HL-60/S4 (cell line): ENCODE results near the gene SPATA9.

ENCODE experiments used
- in situ Hi-C: fragments of 300-500 bp; cut with MboI; formaldehyde crosslinking; loops from 2 replicates; pipeline ENCODE4 v1.14.3; 2022; ENCODE audit warnings: low sequenced_read_pairs

SPATA9 gene

GRCh38 chr5:95647886-95648860, 34.6 kb downstream of the SPATA9 start:
- in situ Hi-C loops: loop anchor here (25.0 kb wide), 1 partner anchor 689 kb away; no protein-coding TSS in a partner anchor

GRCh38 chr5:95646569-95647431, 36.0 kb downstream of the SPATA9 start, which contains the start of gene RFESD:
Gene RFESD, plus strand, starts transcription at chr5:95646777. Its CDS starts 5,495 bp downstream, at chr5:95652272.
- in situ Hi-C loops: loop anchor here (25.0 kb wide), 1 partner anchor 691 kb away; no protein-coding TSS in a partner anchor

GRCh38 chr5:95646226-95646568, 36.6 kb downstream of the SPATA9 start:
- in situ Hi-C loops: loop anchor here (25.0 kb wide), 1 partner anchor 691 kb away; no protein-coding TSS in a partner anchor

DNA sequence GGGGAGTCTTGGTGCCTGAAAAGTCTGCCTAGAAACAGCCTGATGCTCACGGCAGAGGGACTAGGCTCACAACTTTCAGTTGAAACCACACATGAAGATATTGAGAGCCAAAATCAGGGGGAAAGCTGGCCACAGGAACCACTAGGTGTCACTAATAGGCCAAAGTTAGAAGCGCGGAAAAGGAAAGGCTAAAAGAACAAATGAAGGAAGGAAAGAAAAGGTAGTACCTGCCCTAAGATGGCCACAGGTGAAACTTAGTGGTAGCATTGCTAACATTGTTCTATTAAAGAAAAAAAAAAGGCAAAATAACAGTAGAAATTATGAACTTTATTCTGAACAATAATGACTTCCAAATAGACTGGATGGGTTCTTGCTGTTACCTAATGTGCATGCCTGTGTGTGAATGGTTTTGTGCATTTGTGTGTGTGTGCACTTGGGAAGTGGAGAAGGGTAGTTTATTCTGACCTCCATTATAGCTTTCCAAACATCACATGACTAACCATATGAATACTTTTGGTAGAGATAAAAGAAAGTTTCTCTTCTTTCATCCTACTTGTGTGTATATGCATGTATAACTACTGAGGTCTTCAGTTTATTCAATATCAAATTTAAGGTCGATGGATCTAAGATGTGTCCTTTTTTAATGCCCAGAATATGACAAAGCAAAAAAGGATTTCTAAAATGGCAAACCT, 38.3 kb downstream of the SPATA9 start:
- in situ Hi-C loops: loop anchor here (25.0 kb wide), 1 partner anchor 693 kb away; no protein-coding TSS in a partner anchor

GRCh38 chr5:95643152-95643551, 39.6 kb downstream of the SPATA9 start:
- in situ Hi-C loops: loop anchor here (25.0 kb wide), 1 partner anchor 694 kb away; no protein-coding TSS in a partner anchor

DNA sequence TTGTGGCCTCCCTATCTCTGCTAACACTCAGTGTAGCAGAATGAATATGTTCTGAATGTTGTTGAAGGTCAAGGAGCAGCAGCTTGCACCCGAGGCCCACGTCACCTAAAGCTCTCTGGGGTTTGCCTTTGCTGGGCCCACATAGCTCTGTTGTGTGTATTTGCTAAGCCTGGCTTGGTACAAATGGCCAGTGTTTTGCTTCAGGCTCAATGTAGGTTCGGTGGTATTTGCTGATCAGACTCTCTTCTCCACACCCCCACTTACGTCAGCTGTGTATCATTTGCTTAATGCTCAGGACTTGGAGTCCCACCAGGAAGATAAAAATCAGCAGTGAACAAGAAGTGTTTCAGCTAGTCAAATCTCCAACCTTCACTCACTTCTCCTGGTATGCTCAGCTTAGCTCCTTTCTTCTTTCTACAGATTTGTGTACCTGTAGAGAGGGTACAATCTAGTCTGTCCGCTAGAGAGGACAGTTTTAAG, 41.0 kb downstream of the SPATA9 start:
- in situ Hi-C loops: loop anchor here (25.0 kb wide), 1 partner anchor 696 kb away; no protein-coding TSS in a partner anchor

DNA sequence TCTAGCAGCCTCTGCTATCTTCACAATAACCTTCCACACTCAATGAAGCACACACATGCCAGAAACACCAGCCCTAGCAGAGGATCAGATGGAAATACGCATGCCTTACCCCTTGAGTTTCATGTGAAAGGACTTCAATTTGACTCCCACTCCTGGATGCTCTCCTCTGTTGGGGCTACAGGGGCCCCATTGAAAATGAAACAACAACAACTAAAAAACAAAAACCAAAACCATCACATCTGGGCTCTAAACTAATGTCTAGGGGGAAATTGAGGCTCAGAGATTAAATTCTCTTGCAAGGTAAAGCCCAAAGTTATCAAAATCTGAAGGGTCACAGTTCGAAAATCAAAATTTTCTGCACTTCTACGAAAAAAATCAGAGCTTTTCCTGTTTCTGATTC, 44.2 kb downstream of the SPATA9 start:
- in situ Hi-C loops: loop anchor here (25.0 kb wide), 1 partner anchor 699 kb away; no protein-coding TSS in a partner anchor

DNA sequence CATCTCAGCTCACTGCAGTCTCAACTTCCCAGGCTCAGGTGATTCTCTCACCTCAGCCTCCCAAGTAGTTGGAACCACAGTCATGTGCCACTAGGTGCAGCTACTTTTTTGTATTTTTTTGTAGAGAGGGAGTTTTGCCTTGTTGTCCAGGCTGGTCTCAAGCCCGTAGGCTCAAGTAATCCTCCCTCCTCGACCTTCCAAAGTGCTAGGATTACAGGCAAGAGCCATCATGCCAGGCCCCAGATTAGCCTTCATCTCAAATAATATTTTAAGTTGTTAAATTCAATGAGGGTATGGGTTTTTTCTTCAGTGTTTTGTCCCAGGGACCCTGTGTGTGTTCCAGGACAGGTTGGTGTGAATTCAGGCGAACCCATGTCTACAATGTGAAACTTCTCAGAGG, 48.7 kb downstream of the SPATA9 start:
- in situ Hi-C loops: loop anchor here (25.0 kb wide), 1 partner anchor 703 kb away; no protein-coding TSS in a partner anchor

DNA sequence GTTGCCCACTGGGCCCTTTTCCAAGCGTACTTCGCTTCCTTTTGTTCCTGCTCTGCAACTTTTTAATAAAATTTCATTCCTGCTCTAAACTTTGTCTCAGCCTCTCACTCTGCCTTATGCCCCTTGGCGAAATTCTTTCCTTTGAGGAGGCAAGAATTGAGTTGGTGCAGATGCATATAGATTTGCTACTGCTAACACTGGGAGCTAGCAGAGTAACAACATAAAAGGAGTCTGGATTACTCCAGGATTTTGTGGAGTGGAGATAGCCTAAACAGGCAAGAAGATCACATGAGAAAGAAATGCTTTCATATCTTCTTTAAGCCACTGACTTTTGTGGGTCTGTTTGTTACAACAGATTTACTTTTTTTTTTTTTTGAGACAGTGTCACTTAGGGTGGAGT, 49.1 kb downstream of the SPATA9 start:
- in situ Hi-C loops: loop anchor here (25.0 kb wide), 1 partner anchor 704 kb away; no protein-coding TSS in a partner anchor

DNA sequence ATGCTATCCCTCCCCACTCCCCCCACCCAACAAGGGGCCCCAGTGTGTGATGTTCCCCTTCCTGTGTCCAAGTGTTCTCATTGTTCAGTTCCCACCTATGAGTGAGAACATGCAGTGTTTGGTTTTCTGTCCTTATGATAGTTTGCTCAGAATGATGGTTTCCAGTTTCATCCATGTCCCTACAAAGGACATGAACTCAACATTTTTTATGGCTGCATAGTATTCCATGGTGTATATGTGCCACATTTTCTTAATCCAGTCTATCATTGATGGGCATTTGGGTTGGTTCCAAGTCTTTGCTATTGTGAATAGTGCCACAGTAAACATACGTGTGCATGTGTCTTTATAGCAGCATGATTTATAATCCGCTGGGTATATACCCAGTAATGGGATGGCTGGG, 49.8 kb downstream of the SPATA9 start:
- in situ Hi-C loops: loop anchor here (25.0 kb wide), 1 partner anchor 704 kb away; no protein-coding TSS in a partner anchor

DNA sequence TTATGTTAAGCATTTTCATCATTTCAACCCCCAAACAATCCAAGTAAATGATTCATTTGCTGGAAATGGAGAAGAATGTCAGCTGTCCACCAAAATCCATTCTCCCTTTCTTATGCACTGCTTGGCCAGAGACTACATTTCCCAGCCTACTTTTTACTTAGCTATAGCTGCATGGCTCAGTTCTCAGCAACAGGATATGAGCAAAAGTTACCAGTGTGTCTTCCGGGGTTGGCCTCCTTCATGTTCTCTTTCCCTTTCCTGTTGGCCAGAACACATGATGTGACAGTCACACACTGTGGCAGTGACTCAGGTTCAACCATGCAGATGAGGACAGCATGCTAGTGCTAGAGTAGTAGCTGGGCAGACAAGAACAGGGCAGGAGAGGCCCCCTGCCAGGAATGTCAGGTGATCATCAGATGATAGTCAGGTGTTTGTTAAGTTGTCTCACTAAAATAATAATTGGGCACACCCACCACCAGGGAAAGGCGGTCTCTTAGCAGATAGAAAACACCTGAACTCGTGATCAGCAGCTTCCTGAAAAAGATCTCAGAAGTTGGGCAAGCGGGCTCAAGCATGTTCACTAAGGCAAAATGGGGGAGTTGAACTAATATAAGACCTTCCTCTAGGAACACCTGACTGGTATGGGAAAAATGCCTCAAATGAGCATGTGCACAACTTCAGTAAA, 50.7 kb downstream of the SPATA9 start:
- in situ Hi-C loops: loop anchor here (25.0 kb wide), 1 partner anchor 705 kb away; no protein-coding TSS in a partner anchor

DNA sequence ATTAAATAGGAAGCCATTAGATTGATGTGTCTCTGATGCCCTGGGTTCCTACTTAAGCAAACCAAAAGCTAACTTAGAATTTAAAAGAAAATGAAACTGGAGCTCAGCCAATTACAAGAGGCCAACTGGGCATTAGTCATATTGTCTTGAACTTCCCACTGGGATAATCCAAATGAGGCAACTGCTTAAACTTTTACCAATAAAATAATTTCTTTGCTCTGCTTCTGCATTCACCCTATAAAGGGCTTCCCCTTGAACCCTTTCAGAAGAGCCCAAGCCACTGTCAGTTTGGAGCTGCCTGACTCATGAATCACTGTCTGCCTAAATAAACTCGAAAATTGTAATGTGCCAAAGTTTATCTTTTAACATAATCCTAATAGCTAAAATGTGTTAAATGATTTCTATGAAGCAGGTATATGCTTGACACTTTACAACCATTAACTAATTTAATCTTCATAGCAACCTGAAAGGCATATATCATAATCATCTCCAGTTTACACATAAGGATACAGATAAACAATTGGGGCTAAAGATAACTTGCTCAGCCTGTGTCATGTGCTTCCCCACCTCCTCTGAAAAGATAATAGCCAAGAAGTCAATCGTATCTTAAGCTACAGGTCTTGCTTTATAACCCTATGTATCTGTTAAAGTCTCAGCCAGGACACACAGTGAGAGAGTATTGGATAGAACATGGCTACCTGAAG, 51.4 kb downstream of the SPATA9 start:
- in situ Hi-C loops: loop anchor here (25.0 kb wide), 1 partner anchor 706 kb away; no protein-coding TSS in a partner anchor

- in situ Hi-C loops: loop anchor here (25.0 kb wide), 1 partner anchor 707 kb away; no protein-coding TSS in a partner anchor
Measured at GRCh38 chr5:95630394-95630917, 52.3 kb downstream of the SPATA9 start.

GRCh38 chr5:95628933-95629332, 53.9 kb downstream of the SPATA9 start:
- in situ Hi-C loops: loop anchor here (25.0 kb wide), 1 partner anchor 708 kb away; no protein-coding TSS in a partner anchor

DNA sequence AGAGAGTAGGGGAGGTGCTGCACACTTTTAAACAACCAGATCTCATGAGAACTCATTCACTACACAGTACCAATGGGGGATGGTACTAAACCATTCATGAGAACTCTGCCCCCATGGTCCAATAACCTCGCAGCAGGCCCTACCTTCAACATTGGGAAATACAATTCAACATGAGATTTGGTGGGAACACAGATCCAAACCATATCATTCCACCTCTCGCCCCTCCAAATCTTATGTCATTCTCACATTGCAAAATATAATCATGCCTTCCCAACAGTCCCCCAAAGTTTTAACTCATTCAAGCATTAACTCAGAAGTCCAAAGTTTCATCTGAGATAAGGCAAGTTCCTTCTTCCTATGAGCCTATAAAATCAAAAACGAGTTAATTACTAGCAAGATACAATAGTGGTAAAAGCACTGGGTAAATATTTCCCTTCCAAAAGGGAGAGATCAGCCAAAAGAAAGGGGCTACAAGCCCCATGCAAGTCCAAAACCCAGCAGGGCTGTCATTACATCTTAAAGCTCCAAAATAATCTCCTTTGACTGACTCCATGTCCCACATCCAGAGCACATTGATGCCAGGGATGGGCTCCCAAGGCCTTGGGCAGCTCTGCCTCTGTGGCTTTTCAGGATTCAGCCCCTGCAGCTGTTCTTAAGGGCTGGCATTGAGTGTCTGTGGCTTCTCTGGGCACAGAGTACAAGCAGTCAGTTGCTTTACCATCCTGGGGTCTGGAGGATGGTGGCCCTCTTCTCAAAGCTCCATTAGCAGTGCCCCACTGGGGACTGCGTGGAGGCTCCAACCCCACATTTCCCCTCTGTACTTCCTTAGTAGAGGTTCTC, 54.6 kb downstream of the SPATA9 start:
- in situ Hi-C loops: loop anchor here (25.0 kb wide), 1 partner anchor 709 kb away; no protein-coding TSS in a partner anchor

- in situ Hi-C loops: loop anchor here (25.0 kb wide), 1 partner anchor 711 kb away; no protein-coding TSS in a partner anchor
Measured at GRCh38 chr5:95626701-95627100, 56.1 kb downstream of the SPATA9 start.

DNA sequence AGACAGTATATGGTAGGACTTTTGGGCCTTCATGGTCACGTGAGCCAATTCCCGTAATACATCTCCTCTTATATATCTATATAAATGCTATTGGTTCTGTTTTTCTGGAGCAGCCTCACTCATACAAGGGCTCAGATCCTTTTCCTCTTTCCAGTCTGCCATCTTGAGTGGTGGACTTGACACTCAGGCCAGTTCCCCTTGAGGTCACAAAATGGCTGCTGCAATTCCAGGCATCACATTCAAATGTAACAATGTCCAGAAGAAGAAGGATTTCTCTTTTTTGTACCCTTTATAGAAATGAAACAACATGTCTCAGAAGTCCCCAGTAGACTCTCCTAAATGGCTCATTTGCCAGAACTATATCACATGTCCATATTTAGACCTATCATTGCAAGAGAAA, 58.4 kb downstream of the SPATA9 start:
- in situ Hi-C loops: no loop called here
